PFSK-1 (cell line): ENCODE results near the gene RELT.

Experiments used
- FOXP2 ChIP-seq: optimal IDR thresholded peaks from 2 replicates; pipeline ENCODE3; 2011; ENCODE audit warnings: borderline replicate concordance, control low read depth, inconsistent platforms; ENCODE audit not compliant: insufficient read depth; ENCODE audit errors: extremely low read length, extremely low read depth
- POLR2AphosphoS5 ChIP-seq: IDR thresholded peaks from 2 replicates; pipeline ENCODE4 v1.6.1; 2012; ENCODE audit warnings: low read depth, mild to moderate bottlenecking, control low read depth, low read length, moderate library complexity
- REST ChIP-seq, 2 experiments: IDR thresholded peaks; 2 replicates each; pipeline versions ENCODE4 v1.6.1 to v1.8.0; 2011 to 2012; ENCODE audit warnings: low read depth in 2 of 2, low read length in 2 of 2, control low read depth in 1 of 2, inconsistent platforms in 1 of 2, mild to moderate bottlenecking in 1 of 2, moderate library complexity in 1 of 2; ENCODE audit not compliant: insufficient read depth in 1 of 2
- SIN3A ChIP-seq: IDR thresholded peaks from 2 replicates; pipeline ENCODE4 v1.6.1; 2012; ENCODE audit warnings: mild to moderate bottlenecking, low read length, moderate library complexity, borderline replicate concordance; ENCODE audit not compliant: insufficient read depth
- TAF1 ChIP-seq: IDR thresholded peaks from 2 replicates; pipeline ENCODE4 v1.6.1; 2012; ENCODE audit warnings: low read length, control low read depth, borderline replicate concordance; ENCODE audit not compliant: insufficient read depth

RELT gene

GRCh38 chr11:73366953-73367352, 9.2 kb upstream of the RELT start:
- TF ChIP-seq REST (IDR thresholded peaks at IDR 0.05; ENCODE audit: insufficient read depth in 1 of 2, low read depth in 2 of 2, low read length in 2 of 2), result no peak
- TF ChIP-seq FOXP2, result no peak
- TF ChIP-seq TAF1, result no peak
- no peak for TF ChIP-seq SIN3A
- no peak for TF ChIP-seq POLR2AphosphoS5

GRCh38 chr11:73367482-73368024, 8.6 kb upstream of the RELT start:
- TF ChIP-seq SIN3A (no peak), POLR2AphosphoS5 (no peak), FOXP2 (no peak), TAF1 (no peak), REST (IDR thresholded peaks at IDR 0.05; ENCODE audit: insufficient read depth in 1 of 2, low read depth in 2 of 2, low read length in 2 of 2) (no peak)

- no peak for TF ChIP-seq SIN3A
- no peak for TF ChIP-seq REST (IDR thresholded peaks at IDR 0.05; ENCODE audit: insufficient read depth in 1 of 2, low read depth in 2 of 2, low read length in 2 of 2)
- no peak for TF ChIP-seq TAF1
- no peak for TF ChIP-seq POLR2AphosphoS5
- no peak for TF ChIP-seq FOXP2
Observed at GRCh38 chr11:73372375-73372993, 3.7 kb upstream of the RELT start.

- TF ChIP-seq TAF1 (no peak), POLR2AphosphoS5 (no peak), SIN3A (no peak), REST (IDR thresholded peaks at IDR 0.05; ENCODE audit: insufficient read depth in 1 of 2, low read depth in 2 of 2, low read length in 2 of 2) (no peak), FOXP2 (no peak)
Observed at GRCh38 chr11:73374151-73374550, 2.0 kb upstream of the RELT start.

- no peak for TF ChIP-seq SIN3A
- no peak for TF ChIP-seq REST (IDR thresholded peaks at IDR 0.05; ENCODE audit: insufficient read depth in 1 of 2, low read depth in 2 of 2, low read length in 2 of 2)
- no peak for TF ChIP-seq FOXP2
- TF ChIP-seq POLR2AphosphoS5, result no peak
- TF ChIP-seq TAF1, result no peak
Observed at GRCh38 chr11:73375830-73376159, 404 bp upstream of the RELT start.
